ENCODE measurements around the gene BAZ2B. TPM values are rescaled to one million over a fixed set of nuclear protein-coding genes. Genes with fewer than 3 reads are reported as not detected.

Gene BAZ2B
- total and polyA plus RNA-seq, 9 of the 15 experiments (the other 6 are each of a cell fraction or from before 2014, with no cell fraction given) = 7.5 to 38.6 (median 19.8) TPM

DNA sequence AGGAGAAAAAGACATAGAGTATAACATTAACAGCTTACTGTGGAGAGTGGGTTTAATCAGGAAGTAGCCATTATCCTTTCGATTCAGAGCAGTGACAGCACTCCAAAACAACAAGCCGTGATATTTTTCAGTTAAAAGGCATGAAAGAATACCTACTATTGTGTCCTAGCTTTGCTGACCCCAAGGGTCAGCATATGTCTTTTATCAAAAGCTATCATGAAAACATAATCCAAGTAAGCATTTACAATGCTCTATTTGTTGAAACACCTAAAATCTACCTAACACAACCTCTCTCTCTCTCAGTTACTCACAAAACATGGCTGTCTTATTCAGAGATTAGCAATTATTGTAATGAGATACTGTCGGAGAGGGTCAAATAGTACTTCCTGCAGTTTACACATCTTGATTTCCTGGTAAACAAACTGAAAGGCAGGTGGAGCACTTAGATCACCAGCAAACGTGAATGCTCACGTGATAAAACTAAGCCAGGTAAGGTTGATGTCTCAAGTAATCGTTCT is 100.0 kb downstream of the BAZ2B start (continued):
- TF ChIP-seq, protein P1, sequence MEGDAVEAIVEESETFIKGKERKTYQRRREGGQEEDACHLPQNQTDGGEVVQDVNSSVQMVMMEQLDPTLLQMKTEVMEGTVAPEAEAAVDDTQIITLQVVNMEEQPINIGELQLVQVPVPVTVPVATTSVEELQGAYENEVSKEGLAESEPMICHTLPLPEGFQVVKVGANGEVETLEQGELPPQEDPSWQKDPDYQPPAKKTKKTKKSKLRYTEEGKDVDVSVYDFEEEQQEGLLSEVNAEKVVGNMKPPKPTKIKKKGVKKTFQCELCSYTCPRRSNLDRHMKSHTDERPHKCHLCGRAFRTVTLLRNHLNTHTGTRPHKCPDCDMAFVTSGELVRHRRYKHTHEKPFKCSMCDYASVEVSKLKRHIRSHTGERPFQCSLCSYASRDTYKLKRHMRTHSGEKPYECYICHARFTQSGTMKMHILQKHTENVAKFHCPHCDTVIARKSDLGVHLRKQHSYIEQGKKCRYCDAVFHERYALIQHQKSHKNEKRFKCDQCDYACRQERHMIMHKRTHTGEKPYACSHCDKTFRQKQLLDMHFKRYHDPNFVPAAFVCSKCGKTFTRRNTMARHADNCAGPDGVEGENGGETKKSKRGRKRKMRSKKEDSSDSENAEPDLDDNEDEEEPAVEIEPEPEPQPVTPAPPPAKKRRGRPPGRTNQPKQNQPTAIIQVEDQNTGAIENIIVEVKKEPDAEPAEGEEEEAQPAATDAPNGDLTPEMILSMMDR (IDR thresholded peaks at IDR 0.05 in 2 of 3, conservative IDR thresholded peaks at IDR 0.05 in 1 of 3; ENCODE audit: insufficient read depth in 2 of 3, low read depth in 1 of 3, low read length in 3 of 3) = peak in 1 of 3 experiments; percentile 35; a peak in 1 of 6 replicates
- TF ChIP-seq, protein P2, sequence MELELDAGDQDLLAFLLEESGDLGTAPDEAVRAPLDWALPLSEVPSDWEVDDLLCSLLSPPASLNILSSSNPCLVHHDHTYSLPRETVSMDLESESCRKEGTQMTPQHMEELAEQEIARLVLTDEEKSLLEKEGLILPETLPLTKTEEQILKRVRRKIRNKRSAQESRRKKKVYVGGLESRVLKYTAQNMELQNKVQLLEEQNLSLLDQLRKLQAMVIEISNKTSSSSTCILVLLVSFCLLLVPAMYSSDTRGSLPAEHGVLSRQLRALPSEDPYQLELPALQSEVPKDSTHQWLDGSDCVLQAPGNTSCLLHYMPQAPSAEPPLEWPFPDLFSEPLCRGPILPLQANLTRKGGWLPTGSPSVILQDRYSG (tag; conservative IDR thresholded peaks at IDR 0.05; ENCODE audit: low read depth) = 0 out of 2 replicates have a peak, but pooled peaks have one; percentile 22
- TF ChIP-seq KDM2B (CRISPR knock-in tag; IDR thresholded peaks at IDR 0.05) (no peak), JUNB (CRISPR knock-in tag; conservative IDR thresholded peaks at IDR 0.05) (no peak), BRD4 (IDR thresholded peaks at IDR 0.05) (0 out of 2 replicates have a peak, but pooled peaks have one; percentile 56), EWSR1 (IDR thresholded peaks at IDR 0.05; ENCODE audit: borderline replicate concordance, low read depth, partially characterized antibody) (no peak), ELF2 (CRISPR knock-in tag; IDR thresholded peaks at IDR 0.05) (no peak), ZNF644 (tag; IDR thresholded peaks at IDR 0.05; ENCODE audit: low read depth) (peak; percentile 70; the same call in 1 of the 2 replicates), SNIP1 (IDR thresholded peaks at IDR 0.05; ENCODE audit: low read depth) (no peak), ELF1 (tag; IDR thresholded peaks at IDR 0.05) (peak; percentile 69), ZNF239 (CRISPR knock-in tag; IDR thresholded peaks at IDR 0.05) (peak; percentile 38; the same call in 1 of the 2 replicates), CXXC5 (CRISPR knock-in tag; IDR thresholded peaks at IDR 0.05) (no peak; the same call in 1 of the 2 replicates)
- TF ChIP-seq, protein P3, sequence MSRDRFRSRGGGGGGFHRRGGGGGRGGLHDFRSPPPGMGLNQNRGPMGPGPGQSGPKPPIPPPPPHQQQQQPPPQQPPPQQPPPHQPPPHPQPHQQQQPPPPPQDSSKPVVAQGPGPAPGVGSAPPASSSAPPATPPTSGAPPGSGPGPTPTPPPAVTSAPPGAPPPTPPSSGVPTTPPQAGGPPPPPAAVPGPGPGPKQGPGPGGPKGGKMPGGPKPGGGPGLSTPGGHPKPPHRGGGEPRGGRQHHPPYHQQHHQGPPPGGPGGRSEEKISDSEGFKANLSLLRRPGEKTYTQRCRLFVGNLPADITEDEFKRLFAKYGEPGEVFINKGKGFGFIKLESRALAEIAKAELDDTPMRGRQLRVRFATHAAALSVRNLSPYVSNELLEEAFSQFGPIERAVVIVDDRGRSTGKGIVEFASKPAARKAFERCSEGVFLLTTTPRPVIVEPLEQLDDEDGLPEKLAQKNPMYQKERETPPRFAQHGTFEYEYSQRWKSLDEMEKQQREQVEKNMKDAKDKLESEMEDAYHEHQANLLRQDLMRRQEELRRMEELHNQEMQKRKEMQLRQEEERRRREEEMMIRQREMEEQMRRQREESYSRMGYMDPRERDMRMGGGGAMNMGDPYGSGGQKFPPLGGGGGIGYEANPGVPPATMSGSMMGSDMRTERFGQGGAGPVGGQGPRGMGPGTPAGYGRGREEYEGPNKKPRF (IDR thresholded peaks at IDR 0.05; ENCODE audit: low read depth, low read length) = no peak
- TF ChIP-seq, protein P4, sequence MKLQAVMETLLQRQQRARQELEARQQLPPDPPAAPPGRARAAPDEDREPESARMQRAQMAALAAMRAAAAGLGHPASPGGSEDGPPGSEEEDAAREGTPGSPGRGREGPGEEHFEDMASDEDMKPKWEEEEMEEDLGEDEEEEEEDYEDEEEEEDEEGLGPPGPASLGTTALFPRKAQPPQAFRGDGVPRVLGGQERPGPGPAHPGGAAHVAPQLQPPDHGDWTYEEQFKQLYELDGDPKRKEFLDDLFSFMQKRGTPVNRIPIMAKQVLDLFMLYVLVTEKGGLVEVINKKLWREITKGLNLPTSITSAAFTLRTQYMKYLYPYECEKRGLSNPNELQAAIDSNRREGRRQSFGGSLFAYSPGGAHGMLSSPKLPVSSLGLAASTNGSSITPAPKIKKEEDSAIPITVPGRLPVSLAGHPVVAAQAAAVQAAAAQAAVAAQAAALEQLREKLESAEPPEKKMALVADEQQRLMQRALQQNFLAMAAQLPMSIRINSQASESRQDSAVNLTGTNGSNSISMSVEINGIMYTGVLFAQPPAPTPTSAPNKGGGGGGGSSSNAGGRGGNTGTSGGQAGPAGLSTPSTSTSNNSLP (IDR thresholded peaks at IDR 0.05; ENCODE audit: borderline replicate concordance, low read depth, low read length) = 0 out of 2 replicates have a peak, but pooled peaks have one; percentile 40
- TF ChIP-seq, protein P5, sequence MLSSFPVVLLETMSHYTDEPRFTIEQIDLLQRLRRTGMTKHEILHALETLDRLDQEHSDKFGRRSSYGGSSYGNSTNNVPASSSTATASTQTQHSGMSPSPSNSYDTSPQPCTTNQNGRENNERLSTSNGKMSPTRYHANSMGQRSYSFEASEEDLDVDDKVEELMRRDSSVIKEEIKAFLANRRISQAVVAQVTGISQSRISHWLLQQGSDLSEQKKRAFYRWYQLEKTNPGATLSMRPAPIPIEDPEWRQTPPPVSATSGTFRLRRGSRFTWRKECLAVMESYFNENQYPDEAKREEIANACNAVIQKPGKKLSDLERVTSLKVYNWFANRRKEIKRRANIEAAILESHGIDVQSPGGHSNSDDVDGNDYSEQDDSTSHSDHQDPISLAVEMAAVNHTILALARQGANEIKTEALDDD (IDR thresholded peaks at IDR 0.05) = 0 out of 2 replicates have a peak, but pooled peaks have one; percentile 19

Data from K562 (cell line).